ENCODE data around the gene DMRT2.
A peak's percentile ranks its signal among the peaks of the same experiment; 100 is the strongest.

DMRT2 gene

DNA sequence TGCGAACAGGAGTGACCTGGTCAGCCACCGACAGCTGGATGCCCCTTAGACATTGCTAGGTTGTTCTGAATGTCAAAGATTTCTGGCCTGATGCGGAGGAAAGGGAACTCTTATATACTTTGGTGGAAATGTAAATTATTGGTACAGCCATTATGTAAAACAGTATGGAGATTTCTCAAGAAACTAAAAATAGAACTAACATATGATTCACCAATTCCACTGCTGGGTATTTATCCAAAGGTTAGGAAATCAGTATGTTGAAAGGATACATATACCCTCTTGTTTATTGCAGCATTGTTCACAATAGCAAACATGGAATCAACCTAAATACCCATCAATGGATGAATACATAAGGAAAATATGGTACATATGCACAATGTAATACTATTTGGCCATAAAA lies 41.9 kb upstream of the DMRT2 start:
- H3K27ac ChIP-seq = no peak overlapping the region
- no peaks in the 10 kb centered on the region for H3K36me3 ChIP-seq (replicated peaks)
- H3K4me3 ChIP-seq (ENCODE audit: low read depth, low read length) = no peak overlapping the region
- in situ Hi-C loops (cut with HindIII; ENCODE audit: low pct_ligation_motif_present, low sequenced_read_pairs) = no loop called here
- no peaks in the 10 kb centered on the region for H3K27me3 ChIP-seq (replicated peaks)
- TF ChIP-seq, protein P1, sequence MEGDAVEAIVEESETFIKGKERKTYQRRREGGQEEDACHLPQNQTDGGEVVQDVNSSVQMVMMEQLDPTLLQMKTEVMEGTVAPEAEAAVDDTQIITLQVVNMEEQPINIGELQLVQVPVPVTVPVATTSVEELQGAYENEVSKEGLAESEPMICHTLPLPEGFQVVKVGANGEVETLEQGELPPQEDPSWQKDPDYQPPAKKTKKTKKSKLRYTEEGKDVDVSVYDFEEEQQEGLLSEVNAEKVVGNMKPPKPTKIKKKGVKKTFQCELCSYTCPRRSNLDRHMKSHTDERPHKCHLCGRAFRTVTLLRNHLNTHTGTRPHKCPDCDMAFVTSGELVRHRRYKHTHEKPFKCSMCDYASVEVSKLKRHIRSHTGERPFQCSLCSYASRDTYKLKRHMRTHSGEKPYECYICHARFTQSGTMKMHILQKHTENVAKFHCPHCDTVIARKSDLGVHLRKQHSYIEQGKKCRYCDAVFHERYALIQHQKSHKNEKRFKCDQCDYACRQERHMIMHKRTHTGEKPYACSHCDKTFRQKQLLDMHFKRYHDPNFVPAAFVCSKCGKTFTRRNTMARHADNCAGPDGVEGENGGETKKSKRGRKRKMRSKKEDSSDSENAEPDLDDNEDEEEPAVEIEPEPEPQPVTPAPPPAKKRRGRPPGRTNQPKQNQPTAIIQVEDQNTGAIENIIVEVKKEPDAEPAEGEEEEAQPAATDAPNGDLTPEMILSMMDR (IDR thresholded peaks at IDR 0.05; ENCODE audit: low read depth, low read length, missing control alignments) = no peak
- DNase-seq = no peak

DNA sequence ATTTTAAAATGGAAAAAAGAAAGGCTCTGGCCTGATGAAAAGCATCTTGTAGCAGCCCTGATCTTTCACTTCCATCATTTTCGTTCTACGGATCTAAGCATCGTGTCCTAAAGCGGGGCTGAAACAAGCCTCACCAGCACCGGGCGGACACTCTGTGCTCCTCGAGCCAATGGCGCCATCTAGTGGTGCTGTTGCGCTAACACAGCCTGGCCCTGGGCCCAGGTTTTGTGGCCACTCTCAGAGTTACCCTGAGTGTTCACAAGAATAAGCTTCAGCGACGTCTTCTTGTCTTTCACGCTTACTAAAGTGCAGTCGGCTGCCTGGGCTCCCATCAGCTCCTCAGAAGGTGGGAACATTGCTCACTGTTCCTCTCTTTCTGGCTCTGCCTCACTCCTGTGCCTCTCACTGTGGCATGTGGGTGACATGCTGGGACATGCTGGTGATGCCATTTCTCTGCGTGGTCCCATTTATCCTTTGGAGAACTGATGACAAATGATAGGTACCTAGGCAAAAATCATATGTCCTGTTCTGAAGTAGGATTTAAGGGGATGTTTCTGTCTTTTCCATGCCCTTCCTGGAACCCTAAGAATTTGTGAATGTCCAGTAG lies 41.0 kb upstream of the DMRT2 start:
- in situ Hi-C loops (cut with HindIII; ENCODE audit: low pct_ligation_motif_present, low sequenced_read_pairs) = no loop called here
- H3K27me3 ChIP-seq (replicated peaks) = no peaks in the 10 kb centered on the region
- H3K4me3 ChIP-seq (ENCODE audit: low read depth, low read length) = no peak overlapping the region
- DNase-seq = peak; percentile 65
- no peak overlapping the region for H3K27ac ChIP-seq
- H3K36me3 ChIP-seq (replicated peaks) = no peaks in the 10 kb centered on the region
- TF ChIP-seq, protein P1 (IDR thresholded peaks at IDR 0.05; ENCODE audit: low read depth, low read length, missing control alignments) = peak; percentile 91

DNA sequence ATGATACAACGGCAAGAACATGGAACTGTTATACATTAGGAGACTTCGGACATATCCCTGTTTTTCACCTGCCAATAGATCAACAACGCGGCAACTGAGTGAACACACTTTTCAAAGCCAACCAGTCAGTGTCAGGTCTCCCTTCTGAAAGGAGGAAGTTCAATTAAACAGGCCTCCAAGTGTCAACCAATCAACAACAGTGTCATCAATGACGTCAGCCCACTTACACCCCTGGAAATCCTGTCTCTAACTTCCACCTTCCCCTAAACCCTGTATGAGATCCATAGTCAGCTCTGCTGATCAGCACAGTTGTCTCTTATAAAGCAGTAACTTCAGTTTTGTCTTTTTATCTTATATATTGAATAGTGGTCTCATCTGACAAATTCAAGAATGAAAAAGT lies 37.1 kb upstream of the DMRT2 start:
- no peaks in the 10 kb centered on the region for H3K36me3 ChIP-seq (replicated peaks)
- no peak overlapping the region for H3K27ac ChIP-seq
- TF ChIP-seq, protein P1 (IDR thresholded peaks at IDR 0.05; ENCODE audit: low read depth, low read length, missing control alignments) = no peak
- H3K4me3 ChIP-seq (ENCODE audit: low read depth, low read length) = no peak overlapping the region
- DNase-seq = no peak
- H3K27me3 ChIP-seq (replicated peaks) = no peaks in the 10 kb centered on the region
- in situ Hi-C loops (cut with HindIII; ENCODE audit: low pct_ligation_motif_present, low sequenced_read_pairs) = no loop called here

DNA sequence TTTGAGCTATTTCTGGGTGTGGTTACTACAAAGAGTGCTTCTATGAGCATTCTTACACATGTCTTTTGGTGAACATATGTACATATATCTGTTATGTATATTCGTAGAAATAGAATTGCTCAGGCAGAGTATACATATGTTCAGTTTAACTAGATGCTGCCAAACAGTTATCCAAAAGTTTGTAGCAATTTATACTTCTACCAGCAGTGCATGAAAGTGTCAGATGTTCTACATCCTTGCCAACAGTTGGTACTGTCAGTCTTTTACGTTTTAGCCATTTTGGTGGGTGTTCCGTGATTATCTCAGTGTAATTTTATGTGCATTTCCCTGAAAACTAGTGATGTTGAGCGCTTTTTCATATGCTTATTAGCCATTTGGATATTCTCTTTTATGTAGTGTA lies 35.9 kb upstream of the DMRT2 start:
- in situ Hi-C loops (cut with HindIII; ENCODE audit: low pct_ligation_motif_present, low sequenced_read_pairs) = no loop called here
- Histone ChIP-seq H3K27ac (no peak overlapping the region), H3K27me3 (replicated peaks) (no peaks in the 10 kb centered on the region), H3K4me3 (ENCODE audit: low read depth, low read length) (no peak overlapping the region), H3K36me3 (replicated peaks) (no peaks in the 10 kb centered on the region)
- no peak for DNase-seq
- TF ChIP-seq, protein P1 (IDR thresholded peaks at IDR 0.05; ENCODE audit: low read depth, low read length, missing control alignments) = no peak

DNA sequence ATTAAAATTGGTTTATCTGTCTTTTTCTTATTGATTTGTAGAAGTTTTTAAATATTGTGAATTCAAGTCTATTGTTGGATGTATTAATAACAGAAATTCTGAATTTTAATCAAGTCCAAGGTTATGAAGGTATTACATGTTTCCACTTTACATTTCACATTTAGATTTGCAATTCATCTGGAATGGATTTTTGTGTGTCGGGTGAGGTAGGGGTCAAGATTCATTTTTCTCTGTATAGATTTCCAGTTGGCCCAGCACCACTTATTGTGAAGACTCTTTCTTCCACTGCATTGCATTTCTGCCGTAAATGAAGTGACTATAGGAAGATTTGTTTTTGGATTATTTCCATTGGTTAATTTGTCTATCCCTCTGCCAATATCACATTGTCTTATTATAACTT lies 35.5 kb upstream of the DMRT2 start:
- in situ Hi-C loops (cut with HindIII; ENCODE audit: low pct_ligation_motif_present, low sequenced_read_pairs) = no loop called here

More for the DNA sequence above, 35.5 kb upstream of the DMRT2 start:
- TF ChIP-seq, protein P1 (IDR thresholded peaks at IDR 0.05; ENCODE audit: low read depth, low read length, missing control alignments) = no peak
- Histone ChIP-seq H3K27me3 (replicated peaks) (no peaks in the 10 kb centered on the region), H3K4me3 (ENCODE audit: low read depth, low read length) (no peak overlapping the region), H3K27ac (no peak overlapping the region), H3K36me3 (replicated peaks) (no peaks in the 10 kb centered on the region)
- DNase-seq = no peak
